GM12878 (cell line): ENCODE measurements around the gene HOXA1. TPM values are rescaled to one million over a fixed set of nuclear protein-coding genes. Genes with fewer than 3 reads are reported as not detected.

Experiments
- ATAC-seq: fragments of 200-7000 bp; cut with Tn5 transposase; 3 replicates; pipeline ENCODE4 v1.9.1; 2020; ENCODE audit warnings: mild to moderate bottlenecking, moderate library complexity
- BruUV-seq: library from RNA; stranded (reverse); fragments of 400-500 nt; replicated peaks from 2 replicates; lab custom pipeline; 2021; lab: Mats Ljungman, UMichigan
- CTCF ChIA-PET: fragments of 300-600 bp; sonication (Branson Sonifier 250); formaldehyde crosslinking; extraction: SDS; loops from one replicate; lab custom pipeline; 2021; ENCODE audit warnings: inconsistent platforms; lab: Yijun Ruan, JAX
- POLR2A ChIA-PET: fragments of 350-600 bp; formaldehyde crosslinking; extraction: SDS; loops from one replicate; lab custom pipeline; 2021; ENCODE audit warnings: inconsistent platforms; lab: Charles Lee
- RAD21 ChIA-PET: fragments of 300-600 bp; sonication (Branson Sonifier 250); formaldehyde crosslinking; loops from one replicate; lab custom pipeline; 2023; ENCODE audit warnings: antibody characterized with exemption; ENCODE audit not compliant: unreplicated experiment; lab: Charles Lee
- SMC1A ChIA-PET: fragments of 300-600 bp; sonication (Branson Sonifier 250); formaldehyde crosslinking; loops from one replicate; lab custom pipeline; 2023; ENCODE audit not compliant: unreplicated experiment, uncharacterized antibody; lab: Charles Lee
- DNase-seq: peaks from one replicate; pipeline ENCODE4 v3.0.0-alpha.2; 2011; ENCODE audit warnings: low read depth, low spot score
- FAIRE-seq: peaks from 3 replicates; lab custom pipeline; 2011; peaks lifted over from hg19 to GRCh38; lab: Jason Lieb, UNC
- H2AFZ ChIP-seq: 2 replicates; pipeline ENCODE4 v1.6.0; 2011; ENCODE audit warnings: low read depth, low read length, control low read depth; ENCODE audit not compliant: control insufficient read depth
- H3K27ac ChIP-seq: 2 replicates; pipeline ENCODE4 v1.5.1; 2011; ENCODE audit warnings: control low read depth; ENCODE audit not compliant: control insufficient read depth, insufficient read depth
- H3K27me3 ChIP-seq, 2 experiments: replicated peaks in 1 of 2; 2 replicates each; pipeline versions ENCODE4 v1.6.0 to v1.6.1; 2011; ENCODE audit warnings: low read length in 1 of 2; ENCODE audit not compliant: control insufficient read depth in 2 of 2, insufficient read depth in 2 of 2
- H3K36me3 ChIP-seq, 2 experiments: 2 replicates each; pipeline ENCODE4 v1.5.1; 2011; ENCODE audit warnings: low read length in 1 of 2; ENCODE audit not compliant: control insufficient read depth in 2 of 2, insufficient read depth in 2 of 2
- H3K4me1 ChIP-seq: 2 replicates; pipeline ENCODE4 v1.6.1; 2011; ENCODE audit warnings: mild to moderate bottlenecking, low read length, moderate library complexity, mixed read lengths; ENCODE audit not compliant: control insufficient read depth, insufficient read depth
- H3K4me2 ChIP-seq: 2 replicates; pipeline ENCODE4 v1.6.0; 2011; ENCODE audit warnings: control low read depth; ENCODE audit not compliant: control insufficient read depth, insufficient read depth
- H3K4me3 ChIP-seq: fragments of 200-600 bp; sonication (generic); 2 replicates; pipeline ENCODE4 v1.5.1; 2016
- H3K79me2 ChIP-seq: 2 replicates; pipeline ENCODE4 v1.6.0; 2011; ENCODE audit warnings: low read length; ENCODE audit not compliant: control insufficient read depth, insufficient read depth
- H3K9ac ChIP-seq: 2 replicates; pipeline ENCODE4 v1.8.0; 2011; ENCODE audit warnings: low read length, control low read depth, mixed read lengths; ENCODE audit not compliant: control insufficient read depth, insufficient read depth
- H3K9me3 ChIP-seq: replicated peaks from 3 replicates; pipeline ENCODE4 v1.5.1; 2011; ENCODE audit warnings: mild to moderate bottlenecking, low read length; ENCODE audit not compliant: control insufficient read depth, insufficient read depth
- H4K20me1 ChIP-seq: 2 replicates; pipeline ENCODE4 v1.6.0; 2011; ENCODE audit not compliant: control insufficient read depth, insufficient read depth
- ATF7 ChIP-seq: fragments of 450-650 bp; IDR thresholded peaks from 2 replicates; pipeline ENCODE4 v1.6.1; 2016; ENCODE audit warnings: low read depth, mild to moderate bottlenecking
- BRCA1 ChIP-seq: IDR thresholded peaks from 2 replicates; pipeline ENCODE4 v1.6.1; 2011; ENCODE audit warnings: low read depth, low read length, improper control_type of control experiment
- CBX5 ChIP-seq: sonication (generic); IDR thresholded peaks from 2 replicates; pipeline ENCODE4 v1.6.1; 2016; ENCODE audit warnings: low read depth, moderate library complexity, mild to moderate bottlenecking, inconsistent platforms
- CREB1 ChIP-seq: IDR thresholded peaks from 2 replicates; pipeline ENCODE4 v1.6.1; 2012; ENCODE audit warnings: low read depth, mild to moderate bottlenecking, inconsistent platforms
- CREM ChIP-seq: IDR thresholded peaks from 2 replicates; pipeline ENCODE4 v1.6.1; 2014; ENCODE audit warnings: antibody characterized with exemption, low read depth
- EP300 ChIP-seq, 2 experiments: fragments of 150-350 bp in 1 of 2; IDR thresholded peaks; 2 replicates each; pipeline ENCODE4 v1.6.1; 2011 to 2012; ENCODE audit warnings: low read depth in 2 of 2, low read length in 2 of 2, borderline replicate concordance in 1 of 2, improper control_type of control experiment in 1 of 2, inconsistent platforms in 1 of 2; ENCODE audit not compliant: control insufficient read depth in 1 of 2
- ETV6 ChIP-seq, 2 experiments: fragments of 450-650 bp in 1 of 2; IDR thresholded peaks in 1 of 2; conservative IDR thresholded peaks in 1 of 2; 2 replicates each; pipeline ENCODE4 v1.6.1; 2014; ENCODE audit warnings: antibody characterized with exemption in 1 of 2, borderline replicate concordance in 1 of 2, low read depth in 1 of 2, mild to moderate bottlenecking in 1 of 2, moderate library complexity in 1 of 2
- EZH2 ChIP-seq: IDR thresholded peaks from 2 replicates; pipeline ENCODE4 v1.6.1; 2012; ENCODE audit warnings: low read depth, mild to moderate bottlenecking, control low read depth, inconsistent platforms, low read length, borderline replicate concordance; ENCODE audit not compliant: control insufficient read depth
- FOXK2 ChIP-seq: fragments of 450-650 bp; IDR thresholded peaks from 2 replicates; pipeline ENCODE4 v1.6.1; 2017; ENCODE audit warnings: mild to moderate bottlenecking, moderate library complexity
- HCFC1 ChIP-seq: fragments of 150-350 bp; IDR thresholded peaks from 2 replicates; pipeline ENCODE4 v1.6.1; 2014; ENCODE audit warnings: low read length
- KAT2A ChIP-seq: conservative IDR thresholded peaks from 2 replicates; pipeline ENCODE4 v1.6.1; 2011; ENCODE audit warnings: low read depth, low read length; ENCODE audit not compliant: control insufficient read depth
- LARP7 ChIP-seq: fragments of 450-650 bp; IDR thresholded peaks from 2 replicates; pipeline ENCODE4 v1.6.1; 2017; ENCODE audit warnings: mild to moderate bottlenecking
- MEF2B ChIP-seq: fragments of 450-650 bp; IDR thresholded peaks from 2 replicates; pipeline ENCODE4 v1.6.1; 2018; ENCODE audit warnings: mild to moderate bottlenecking, moderate library complexity; ENCODE audit not compliant: partially characterized antibody, poor library complexity, severe bottlenecking
- NFIC ChIP-seq: IDR thresholded peaks from 2 replicates; pipeline ENCODE4 v1.6.1; 2012; ENCODE audit warnings: low read depth, mild to moderate bottlenecking, inconsistent platforms, low read length, moderate library complexity
- POLR2A ChIP-seq: IDR thresholded peaks from 2 replicates; pipeline ENCODE4 v1.6.1; 2011; ENCODE audit warnings: low read depth, mild to moderate bottlenecking, low read length
- RAD51 ChIP-seq: fragments of 450-650 bp; IDR thresholded peaks from 2 replicates; pipeline ENCODE4 v1.6.1; 2016; ENCODE audit warnings: moderate library complexity, mild to moderate bottlenecking, inconsistent platforms
- RB1 ChIP-seq: fragments of 450-650 bp; formaldehyde crosslinking; IDR thresholded peaks from 2 replicates; pipeline ENCODE4 v1.6.1; 2017; ENCODE audit warnings: mild to moderate bottlenecking, borderline replicate concordance
- STAT3 ChIP-seq: IDR thresholded peaks from 2 replicates; pipeline ENCODE4 v1.6.1; 2011; ENCODE audit warnings: low read depth, low read length, improper control_type of control experiment
- ZNF207 ChIP-seq: fragments of 450-650 bp; IDR thresholded peaks from 2 replicates; pipeline ENCODE4 v1.6.1; 2014; ENCODE audit warnings: antibody characterized with exemption, mild to moderate bottlenecking, borderline replicate concordance
- WGBS: methylation state at CpG from one replicate; pipeline ENCODE4 v1.1.6; 2016; ENCODE audit warnings: low lambda C conversion rate; ENCODE audit not compliant: insufficient replicate concordance, insufficient coverage; ENCODE audit errors: missing lambda C conversion rate; 5-methylcytosine and 5-hydroxymethylcytosine counted together
- in situ Hi-C: fragments of 300-500 bp; cut with MboI; formaldehyde crosslinking; loops from 9 replicates; pipeline ENCODE4 v1.14.3; 2018; ENCODE audit warnings: mixed read lengths
- intact Hi-C: fragments of 100-400 bp; cut with micrococcal nuclease; formaldehyde crosslinking; loops from one replicate; pipeline ENCODE4 v1.14.2; 2022; ENCODE audit not compliant: unreplicated experiment
- polyA plus RNA-seq, 11 experiments: library from polyadenylated mRNA; depleted of rRNA in 4 of 11; unstranded in 6 of 11; stranded (reverse) in 5 of 11; fragments of >200 nt; fragmentation: Nextera tagmentation in 4 of 11; fragmentation: Illumina TruSeq in 1 of 11; extraction: Ambion mirVana in 4 of 11; extraction: Trizol in 1 of 11; gene quantifications; 1 replicate in 1 of 11; 2 replicates in 10 of 11; pipeline versions ENCODE4 v1.2.1 to v1.2.3, GENCODE V29; 2011 to 2016; ENCODE audit warnings: inconsistent platforms in 2 of 11, missing spikeins in 2 of 11, low read depth in 1 of 11
- total RNA-seq, 4 experiments: library from RNA; depleted of rRNA in 3 of 4; stranded (reverse); fragments of >200 nt in 3 of 4; fragmentation: Illumina TruSeq in 1 of 4; extraction: Trizol in 1 of 4; gene quantifications; 2 replicates each; pipeline versions ENCODE4 v1.2.1 to v1.2.3, GENCODE V29; 2013 to 2021
- TF ChIP-seq, protein P1 (sequence below): fragments of 450-650 bp; IDR thresholded peaks from 2 replicates; pipeline ENCODE4 v1.6.1; 2016; ENCODE audit warnings: mild to moderate bottlenecking

The HOXA1 gene
- total and polyA plus RNA-seq, 10 of the 15 experiments (the other 5 are each of a cell fraction or from before 2014, with no cell fraction given) = 0.06 to 1.7 (median 0.18) TPM; not detected in 3

DNA sequence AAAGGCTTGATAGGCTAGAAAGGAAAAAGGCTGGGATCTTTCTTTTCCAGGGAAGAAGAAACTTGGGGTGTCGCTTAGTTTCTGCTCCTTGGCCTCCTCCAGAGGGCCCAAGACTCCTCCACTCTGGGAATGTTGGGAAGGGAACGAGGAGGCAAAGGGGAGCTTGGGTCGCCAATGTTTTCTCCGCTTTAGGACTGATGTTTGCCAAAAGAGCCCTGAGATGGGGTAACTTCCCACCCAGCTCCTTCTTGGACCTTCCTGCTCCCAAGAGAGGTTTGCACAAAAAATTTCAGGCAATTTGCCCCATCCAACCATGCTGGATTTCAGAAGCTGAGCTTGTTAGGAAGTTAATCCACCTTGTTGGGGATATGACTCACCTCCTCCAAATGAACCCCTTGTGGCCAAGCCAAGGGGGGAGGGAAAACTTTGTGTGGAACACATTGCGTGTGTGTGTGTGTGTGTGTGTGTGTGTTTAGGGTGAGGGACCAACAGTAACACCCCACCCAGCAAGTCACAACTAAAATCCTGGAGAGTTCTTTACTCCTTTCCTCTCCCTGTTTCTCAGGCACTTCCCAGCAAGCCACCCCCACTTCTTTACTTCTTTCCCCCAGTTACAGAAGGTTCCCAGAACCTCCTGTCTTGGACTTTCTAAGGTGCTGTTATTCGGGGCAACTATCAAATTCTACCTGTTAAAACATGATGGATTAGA is 15.4 kb upstream of the HOXA1 start:
- DNase-seq (no peak), ATAC-seq (no peak), FAIRE-seq (no peak)
- ChIA-PET RAD21 (no interaction called here), CTCF (no interaction called here), SMC1A (no interaction called here), POLR2A (no interaction called here)
- no peaks in the 10 kb centered on the region for H3K79me2 ChIP-seq
- H3K9me3 ChIP-seq = no peaks in the 10 kb centered on the region; the same call in 2 of the 3 replicates
- H4K20me1 ChIP-seq = no peaks in the 10 kb centered on the region; the same call in 1 of the 2 replicates
- intact Hi-C loops (no loop called here), in situ Hi-C loops (no loop called here)
- H3K4me3 ChIP-seq = no peak overlapping the region
- no peak overlapping the region for H3K27ac ChIP-seq
- no peak overlapping the region for H2AFZ ChIP-seq
- no peaks in the 10 kb centered on the region for H3K27me3 ChIP-seq
- BruUV-seq = no TSS peak
- no peak overlapping the region for H3K4me2 ChIP-seq
- H3K36me3 ChIP-seq = no peaks in the 10 kb centered on the region
- no peak for TF ChIP-seq ZNF207
- TF ChIP-seq CREB1 = no peak
- TF ChIP-seq POLR2A = no peak
- TF ChIP-seq EP300 (IDR thresholded peaks at IDR 0.05; ENCODE audit: borderline replicate concordance in 1 of 2, control insufficient read depth in 1 of 2, low read depth in 2 of 2, low read length in 2 of 2) = no peak
- no peak for TF ChIP-seq KAT2A
- no peak for TF ChIP-seq EZH2
- no peak for TF ChIP-seq RAD51
- TF ChIP-seq CREM = no peak
- no peak for TF ChIP-seq ETV6 (conservative IDR thresholded peaks at IDR 0.05 in 1 of 2, IDR thresholded peaks at IDR 0.05 in 1 of 2; ENCODE audit: borderline replicate concordance in 1 of 2, low read depth in 1 of 2)
- TF ChIP-seq MEF2B = no peak
- TF ChIP-seq HCFC1 = no peak
- TF ChIP-seq CBX5 = no peak
- no peak for TF ChIP-seq LARP7
- TF ChIP-seq BRCA1 = no peak
- TF ChIP-seq ATF7 = no peak
- no peak for TF ChIP-seq RB1
- no peak for TF ChIP-seq FOXK2
- TF ChIP-seq STAT3 = no peak
- TF ChIP-seq, protein P1, sequence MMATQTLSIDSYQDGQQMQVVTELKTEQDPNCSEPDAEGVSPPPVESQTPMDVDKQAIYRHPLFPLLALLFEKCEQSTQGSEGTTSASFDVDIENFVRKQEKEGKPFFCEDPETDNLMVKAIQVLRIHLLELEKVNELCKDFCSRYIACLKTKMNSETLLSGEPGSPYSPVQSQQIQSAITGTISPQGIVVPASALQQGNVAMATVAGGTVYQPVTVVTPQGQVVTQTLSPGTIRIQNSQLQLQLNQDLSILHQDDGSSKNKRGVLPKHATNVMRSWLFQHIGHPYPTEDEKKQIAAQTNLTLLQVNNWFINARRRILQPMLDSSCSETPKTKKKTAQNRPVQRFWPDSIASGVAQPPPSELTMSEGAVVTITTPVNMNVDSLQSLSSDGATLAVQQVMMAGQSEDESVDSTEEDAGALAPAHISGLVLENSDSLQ = no peak
- TF ChIP-seq NFIC = no peak
- no peaks in the 10 kb centered on the region for H3K4me1 ChIP-seq
- WGBS = 37% methylated on average over 6 of the region's 6 CpGs
- no peak overlapping the region for H3K9ac ChIP-seq
